ENCODE measurements around the gene KLK5.

KLK5 gene

GRCh38 chr19:50947123-50947522 is 5.7 kb downstream of the KLK5 start:
- H3K36me3 Mint-ChIP-seq: no peaks in the 10 kb centered on the region
- no peaks in the 10 kb centered on the region for H3K4me1 Mint-ChIP-seq
- no peak overlapping the region for H3K27ac Mint-ChIP-seq
- H3K4me3 Mint-ChIP-seq: no peak overlapping the region
- no peak for ATAC-seq
- DNase-seq (ENCODE audit: low spot score in 2 of 2): no peak
- peaks cover under 1% of the 10 kb centered on the region for H3K9me3 Mint-ChIP-seq

GRCh38 chr19:50944795-50945194 is 8.0 kb downstream of the KLK5 start:
- no peak overlapping the region for H3K4me3 Mint-ChIP-seq
- no peaks in the 10 kb centered on the region for H3K36me3 Mint-ChIP-seq
- ATAC-seq (no peak), DNase-seq (ENCODE audit: low spot score in 2 of 2) (no peak)
- no peak overlapping the region for H3K27ac Mint-ChIP-seq
- peaks cover 3% of the 10 kb centered on the region for H3K9me3 Mint-ChIP-seq
- no peaks in the 10 kb centered on the region for H3K4me1 Mint-ChIP-seq

GRCh38 chr19:50943074-50943828 is 9.6 kb downstream of the KLK5 start:
- no peak overlapping the region for H3K4me3 Mint-ChIP-seq
- no peak for ATAC-seq
- H3K36me3 Mint-ChIP-seq: no peaks in the 10 kb centered on the region
- no peaks in the 10 kb centered on the region for H3K4me1 Mint-ChIP-seq
- peaks cover 3% of the 10 kb centered on the region for H3K9me3 Mint-ChIP-seq
- no peak for DNase-seq (ENCODE audit: low spot score in 2 of 2)
- no peak overlapping the region for H3K27ac Mint-ChIP-seq

- peaks cover 3% of the 10 kb centered on the region for H3K9me3 Mint-ChIP-seq
- no peaks in the 10 kb centered on the region for H3K36me3 Mint-ChIP-seq
- H3K27ac Mint-ChIP-seq: no peak overlapping the region
- no peaks in the 10 kb centered on the region for H3K4me1 Mint-ChIP-seq
- H3K4me3 Mint-ChIP-seq: no peak overlapping the region
- ATAC-seq (no peak), DNase-seq (ENCODE audit: low spot score in 2 of 2) (no peak)
These were observed 13.2 kb downstream of the KLK5 start for GRCh38 chr19:50939596-50939995.

GRCh38 chr19:50933640-50934039 is 19.2 kb downstream of the KLK5 start:
- H3K4me3 Mint-ChIP-seq: no peak overlapping the region
- no peak overlapping the region for H3K27ac Mint-ChIP-seq
- no peaks in the 10 kb centered on the region for H3K9me3 Mint-ChIP-seq
- DNase-seq (ENCODE audit: low spot score in 2 of 2) (no peak), ATAC-seq (no peak)
- H3K36me3 Mint-ChIP-seq: no peaks in the 10 kb centered on the region
- no peaks in the 10 kb centered on the region for H3K4me1 Mint-ChIP-seq

GRCh38 chr19:50932690-50933083 is 20.2 kb downstream of the KLK5 start:
- no peak overlapping the region for H3K4me3 Mint-ChIP-seq
- no peaks in the 10 kb centered on the region for H3K9me3 Mint-ChIP-seq
- H3K27ac Mint-ChIP-seq: no peak overlapping the region
- DNase-seq (ENCODE audit: low spot score in 2 of 2): no peak
- no peaks in the 10 kb centered on the region for H3K36me3 Mint-ChIP-seq
- H3K4me1 Mint-ChIP-seq: no peaks in the 10 kb centered on the region
- ATAC-seq: no peak

GRCh38 chr19:50932018-50932689 is 20.7 kb downstream of the KLK5 start:
- Mint-ChIP-seq H3K36me3 (no peaks in the 10 kb centered on the region), H3K9me3 (no peaks in the 10 kb centered on the region), H3K27ac (no peak overlapping the region), H3K4me3 (no peak overlapping the region), H3K4me1 (no peaks in the 10 kb centered on the region)
- DNase-seq (ENCODE audit: low spot score in 2 of 2) (no peak), ATAC-seq (no peak)

- H3K9me3 Mint-ChIP-seq: no peaks in the 10 kb centered on the region
- no peak overlapping the region for H3K4me3 Mint-ChIP-seq
- no peak overlapping the region for H3K27ac Mint-ChIP-seq
- no peaks in the 10 kb centered on the region for H3K36me3 Mint-ChIP-seq
- DNase-seq (ENCODE audit: low spot score in 2 of 2) (no peak), ATAC-seq (no peak)
- no peaks in the 10 kb centered on the region for H3K4me1 Mint-ChIP-seq
These were observed 21.8 kb downstream of the KLK5 start for GRCh38 chr19:50931023-50931422.

GRCh38 chr19:50928831-50929230 is 24.0 kb downstream of the KLK5 start:
- H3K4me3 Mint-ChIP-seq: no peak overlapping the region
- no peaks in the 10 kb centered on the region for H3K9me3 Mint-ChIP-seq
- H3K4me1 Mint-ChIP-seq: no peaks in the 10 kb centered on the region
- DNase-seq (ENCODE audit: low spot score in 2 of 2): no peak
- H3K27ac Mint-ChIP-seq: no peak overlapping the region
- no peak for ATAC-seq
- no peaks in the 10 kb centered on the region for H3K36me3 Mint-ChIP-seq

GRCh38 chr19:50926144-50926543 is 26.7 kb downstream of the KLK5 start:
- H3K4me1 Mint-ChIP-seq: peaks cover 9% of the 10 kb centered on the region
- no peak overlapping the region for H3K27ac Mint-ChIP-seq
- DNase-seq (ENCODE audit: low spot score in 2 of 2) (no peak), ATAC-seq (no peak)
- H3K36me3 Mint-ChIP-seq: no peaks in the 10 kb centered on the region
- no peaks in the 10 kb centered on the region for H3K9me3 Mint-ChIP-seq
- no peak overlapping the region for H3K4me3 Mint-ChIP-seq

GRCh38 chr19:50925734-50926133 is 27.1 kb downstream of the KLK5 start:
- no peak overlapping the region for H3K27ac Mint-ChIP-seq
- no peak for DNase-seq (ENCODE audit: low spot score in 2 of 2)
- H3K9me3 Mint-ChIP-seq: no peaks in the 10 kb centered on the region
- H3K36me3 Mint-ChIP-seq: no peaks in the 10 kb centered on the region
- no peak overlapping the region for H3K4me3 Mint-ChIP-seq
- peaks cover 9% of the 10 kb centered on the region for H3K4me1 Mint-ChIP-seq
- no peak for ATAC-seq

GRCh38 chr19:50924586-50924985 is 28.3 kb downstream of the KLK5 start:
- Mint-ChIP-seq H3K4me1 (peaks cover 9% of the 10 kb centered on the region), H3K4me3 (no peak overlapping the region), H3K27ac (no peak overlapping the region), H3K9me3 (no peaks in the 10 kb centered on the region), H3K36me3 (no peaks in the 10 kb centered on the region)
- no peak for DNase-seq (ENCODE audit: low spot score in 2 of 2)
- no peak for ATAC-seq

GRCh38 chr19:50922317-50922853 is 30.5 kb downstream of the KLK5 start:
- peak; percentile 66 to 81 for DNase-seq (ENCODE audit: low spot score in 2 of 2)
- ATAC-seq: peak; percentile 97
- Mint-ChIP-seq H3K27ac (no peak overlapping the region), H3K9me3 (no peaks in the 10 kb centered on the region), H3K36me3 (no peaks in the 10 kb centered on the region), H3K4me1 (peaks cover 9% of the 10 kb centered on the region), H3K4me3 (no peak overlapping the region)

- DNase-seq (ENCODE audit: low spot score in 2 of 2) (no peak), ATAC-seq (peak; percentile 66)
- Mint-ChIP-seq H3K4me1 (peaks cover 9% of the 10 kb centered on the region), H3K4me3 (no peak overlapping the region), H3K36me3 (no peaks in the 10 kb centered on the region), H3K27ac (no peak overlapping the region), H3K9me3 (no peaks in the 10 kb centered on the region)
These were observed 31.2 kb downstream of the KLK5 start for GRCh38 chr19:50921426-50922316.

- Mint-ChIP-seq H3K36me3 (no peaks in the 10 kb centered on the region), H3K9me3 (no peaks in the 10 kb centered on the region), H3K4me3 (no peak overlapping the region), H3K27ac (no peak overlapping the region), H3K4me1 (no peaks in the 10 kb centered on the region)
- no peak for ATAC-seq
- DNase-seq (ENCODE audit: low spot score in 2 of 2): no peak
These were observed 36.8 kb downstream of the KLK5 start for GRCh38 chr19:50916069-50916468.

All from stimulated activated effector memory CD8-positive, alpha-beta T cell treated with anti-CD3 and anti-CD28 coated beads, Interleukin-12 subunit alpha, Interleukin-12 subunit beta, amount 100 ng/mL, for 72 hours (primary cell).